Retinal pigment epithelial cell (primary cell): Measurements from ENCODE around the gene COPS2.
A peak's percentile ranks its signal among the peaks of the same experiment; 100 is the strongest.

Experiments
- DNase-seq: peaks from one replicate; pipeline ENCODE4 v3.0.0-alpha.2; 2010; ENCODE audit warnings: low read depth
- H3K4me3 ChIP-seq: 2 replicates; pipeline ENCODE4 v1.5.1; 2011; ENCODE audit warnings: mild to moderate bottlenecking, low read length, control low read depth, moderate library complexity
- CTCF ChIP-seq: conservative IDR thresholded peaks from 2 replicates; pipeline ENCODE4 v1.5.1; 2011; ENCODE audit warnings: low read depth, low read length, control low read depth, inconsistent platforms

The COPS2 gene

GRCh38 chr15:49155110-49155833 lies at the start of gene COPS2:
COPS2 (minus strand) TSS chr15:49155599; CDS start chr15:49155578, 21 bp downstream.
- peak within 1 kb of the TSS; percentile 99 for H3K4me3 ChIP-seq
- peak; percentile 98 for DNase-seq
- no peak for TF ChIP-seq CTCF

- no peak for DNase-seq
- TF ChIP-seq CTCF: no peak
- H3K4me3 ChIP-seq: no peak overlapping the region
Observed at GRCh38 chr15:49200347-49200746, 44.9 kb upstream of the COPS2 start.

- no peak for TF ChIP-seq CTCF
- DNase-seq: no peak
- H3K4me3 ChIP-seq: no peak overlapping the region
Observed at GRCh38 chr15:49199666-49200065, 44.3 kb upstream of the COPS2 start.

- DNase-seq: no peak
- TF ChIP-seq CTCF: no peak
- no peak overlapping the region for H3K4me3 ChIP-seq
Observed at GRCh38 chr15:49196856-49197255, 41.5 kb upstream of the COPS2 start.

- no peak for DNase-seq
- H3K4me3 ChIP-seq: no peak overlapping the region
- TF ChIP-seq CTCF: no peak
Observed at GRCh38 chr15:49191892-49192291, 36.5 kb upstream of the COPS2 start.

- no peak for DNase-seq
- H3K4me3 ChIP-seq: no peak overlapping the region
- no peak for TF ChIP-seq CTCF
Observed at GRCh38 chr15:49190586-49190985, 35.2 kb upstream of the COPS2 start.

GRCh38 chr15:49189631-49190030 lies 34.2 kb upstream of the COPS2 start:
- DNase-seq: no peak
- no peak for TF ChIP-seq CTCF

More at GRCh38 chr15:49189631-49190030, 34.2 kb upstream of the COPS2 start:
- H3K4me3 ChIP-seq: no peak overlapping the region
